Sigmoid colon (tissue), 4 donors: Measurements from ENCODE around the gene KRTAP9-8.
"Not testable (repeated sequence)": the region's sequence is repeated elsewhere in the genome, so short reads cannot be mapped to it uniquely, and the experiment has no call there.

Experiments
- EP300 ChIP-seq, 4 donors: sonication (generic); formaldehyde crosslinking; IDR thresholded peaks; one replicate each; pipeline ENCODE4 v1.6.1; 2017; ENCODE audit warnings: antibody characterized with exemption in 4 of 4
- TF ChIP-seq, protein P1 (sequence below), 4 experiments: fragments of 450-650 bp in 3 of 4; fragments of 200-600 bp in 1 of 4; IDR thresholded peaks; one replicate each; pipeline ENCODE4 v1.5.1; 2016 to 2019; ENCODE audit warnings: antibody characterized with exemption in 4 of 4, mild to moderate bottlenecking in 3 of 4, moderate library complexity in 2 of 4

- TF ChIP-seq, protein P1, sequence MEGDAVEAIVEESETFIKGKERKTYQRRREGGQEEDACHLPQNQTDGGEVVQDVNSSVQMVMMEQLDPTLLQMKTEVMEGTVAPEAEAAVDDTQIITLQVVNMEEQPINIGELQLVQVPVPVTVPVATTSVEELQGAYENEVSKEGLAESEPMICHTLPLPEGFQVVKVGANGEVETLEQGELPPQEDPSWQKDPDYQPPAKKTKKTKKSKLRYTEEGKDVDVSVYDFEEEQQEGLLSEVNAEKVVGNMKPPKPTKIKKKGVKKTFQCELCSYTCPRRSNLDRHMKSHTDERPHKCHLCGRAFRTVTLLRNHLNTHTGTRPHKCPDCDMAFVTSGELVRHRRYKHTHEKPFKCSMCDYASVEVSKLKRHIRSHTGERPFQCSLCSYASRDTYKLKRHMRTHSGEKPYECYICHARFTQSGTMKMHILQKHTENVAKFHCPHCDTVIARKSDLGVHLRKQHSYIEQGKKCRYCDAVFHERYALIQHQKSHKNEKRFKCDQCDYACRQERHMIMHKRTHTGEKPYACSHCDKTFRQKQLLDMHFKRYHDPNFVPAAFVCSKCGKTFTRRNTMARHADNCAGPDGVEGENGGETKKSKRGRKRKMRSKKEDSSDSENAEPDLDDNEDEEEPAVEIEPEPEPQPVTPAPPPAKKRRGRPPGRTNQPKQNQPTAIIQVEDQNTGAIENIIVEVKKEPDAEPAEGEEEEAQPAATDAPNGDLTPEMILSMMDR (IDR thresholded peaks at IDR 0.05): not testable (repeated sequence)
- TF ChIP-seq EP300 (IDR thresholded peaks at IDR 0.05): not testable (repeated sequence)
These were observed 5.2 kb upstream of the KRTAP9-8 start, which contains the start of gene KRTAP9-3 for GRCh38 chr17:41232399-41233105.
